Astrocyte (in vitro differentiated cells and primary cell): ENCODE data around the gene ACER1. TPM values are rescaled to one million over a fixed set of nuclear protein-coding genes. Genes with fewer than 3 reads are reported as not detected.

Experiments used
- DNase-seq: peaks from one replicate; pipeline ENCODE4 v3.0.0-alpha.2; 2010; ENCODE audit warnings: low read depth
- FAIRE-seq: peaks from 2 replicates; lab custom pipeline; 2011; peaks lifted over from hg19 to GRCh38; lab: Jason Lieb, UNC
- H2AFZ ChIP-seq: 2 replicates; pipeline ENCODE4 v1.6.0; 2012; ENCODE audit warnings: low read depth, low read length, inconsistent platforms
- H3K27ac ChIP-seq: 2 replicates; pipeline ENCODE4 v1.5.1; 2011; ENCODE audit warnings: low read depth, low read length, inconsistent platforms
- H3K27me3 ChIP-seq: 2 replicates; pipeline ENCODE4 v1.6.0; 2011; ENCODE audit warnings: low read length, inconsistent platforms; ENCODE audit not compliant: insufficient read depth
- H3K36me3 ChIP-seq: 2 replicates; pipeline ENCODE4 v1.5.1; 2011; ENCODE audit warnings: low read length, inconsistent platforms; ENCODE audit not compliant: insufficient read depth
- H3K4me1 ChIP-seq: 2 replicates; pipeline ENCODE4 v1.5.1; 2011; ENCODE audit warnings: low read length, inconsistent platforms; ENCODE audit not compliant: insufficient read depth
- H3K4me2 ChIP-seq: 2 replicates; pipeline ENCODE4 v1.6.0; 2012; ENCODE audit warnings: low read length, inconsistent platforms
- H3K4me3 ChIP-seq: 2 replicates; pipeline ENCODE4 v1.5.1; 2011; ENCODE audit warnings: low read depth, mild to moderate bottlenecking, low read length, inconsistent platforms; ENCODE audit not compliant: insufficient read depth
- H3K79me2 ChIP-seq: 2 replicates; pipeline ENCODE4 v1.6.0; 2012; ENCODE audit warnings: mild to moderate bottlenecking, low read length, inconsistent platforms; ENCODE audit not compliant: insufficient read depth
- H3K9ac ChIP-seq: 2 replicates; pipeline ENCODE4 v1.6.0; 2012; ENCODE audit warnings: mild to moderate bottlenecking, low read length, inconsistent platforms
- H3K9me3 ChIP-seq: 2 replicates; pipeline ENCODE4 v1.5.1; 2012; ENCODE audit warnings: low read depth, mild to moderate bottlenecking, low read length, inconsistent platforms; ENCODE audit not compliant: insufficient read depth
- H4K20me1 ChIP-seq: 2 replicates; pipeline ENCODE4 v1.6.0; 2012; ENCODE audit warnings: low read length, inconsistent platforms; ENCODE audit not compliant: insufficient read depth
- H3K27ac Mint-ChIP-seq: one replicate; pipeline ENCODE4 v1.8.0; 2021; ENCODE audit warnings: mild to moderate bottlenecking, mixed read lengths; ENCODE audit not compliant: unreplicated experiment
- H3K27me3 Mint-ChIP-seq: one replicate; pipeline ENCODE4 v1.8.0; 2021; ENCODE audit warnings: low read depth, mixed read lengths; ENCODE audit not compliant: unreplicated experiment
- H3K36me3 Mint-ChIP-seq: one replicate; pipeline ENCODE4 v1.8.0; 2021; ENCODE audit warnings: low read depth, mixed read lengths; ENCODE audit not compliant: unreplicated experiment
- H3K4me1 Mint-ChIP-seq: one replicate; pipeline ENCODE4 v1.8.0; 2021; ENCODE audit warnings: low read depth, mixed read lengths; ENCODE audit not compliant: unreplicated experiment
- H3K4me3 Mint-ChIP-seq: one replicate; pipeline ENCODE4 v1.8.0; 2021; ENCODE audit warnings: mild to moderate bottlenecking, moderate library complexity, mixed read lengths; ENCODE audit not compliant: unreplicated experiment
- H3K9me3 Mint-ChIP-seq: one replicate; pipeline ENCODE4 v1.8.0; 2021; ENCODE audit warnings: mild to moderate bottlenecking, mixed read lengths; ENCODE audit not compliant: unreplicated experiment
- EZH2 ChIP-seq: IDR thresholded peaks from 2 replicates; pipeline ENCODE4 v1.6.1; 2012; ENCODE audit warnings: mild to moderate bottlenecking, low read length, inconsistent platforms; ENCODE audit not compliant: insufficient read depth
- total RNA-seq: library from RNA; stranded (reverse); gene quantifications from 2 replicates; pipeline ENCODE4 v1.2.1, GENCODE V29; 2021
- TF ChIP-seq, protein P1 (sequence below): IDR thresholded peaks from 2 replicates; pipeline ENCODE4 v1.5.1; 2011; ENCODE audit warnings: low read depth, mild to moderate bottlenecking, inconsistent platforms, low read length, moderate library complexity; ENCODE audit not compliant: insufficient read depth

The ACER1 gene
- total RNA-seq, 1 donor from 2014 or later, result not detected

DNA sequence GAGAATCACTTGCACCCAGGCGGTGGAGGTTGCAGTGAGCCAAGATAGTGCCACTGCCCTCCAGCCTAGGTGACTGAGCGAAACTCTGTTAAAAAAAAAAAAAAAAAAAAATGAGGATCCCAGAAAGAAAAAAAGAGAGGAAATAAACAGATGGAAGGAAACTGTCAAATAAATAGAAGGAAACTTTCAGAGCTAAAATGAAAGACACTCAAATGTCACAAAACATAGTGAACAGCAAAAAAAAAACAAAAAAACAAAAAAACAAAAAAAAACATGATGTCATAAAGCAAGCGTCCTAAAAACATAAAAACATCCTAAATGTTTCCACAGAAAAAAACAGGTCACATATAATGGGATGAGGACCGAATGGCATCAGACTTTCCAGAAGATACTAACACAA, 68.6 kb downstream of the ACER1 start:
- H3K27me3 ChIP-seq, result no peaks in the 10 kb centered on the region

DNA sequence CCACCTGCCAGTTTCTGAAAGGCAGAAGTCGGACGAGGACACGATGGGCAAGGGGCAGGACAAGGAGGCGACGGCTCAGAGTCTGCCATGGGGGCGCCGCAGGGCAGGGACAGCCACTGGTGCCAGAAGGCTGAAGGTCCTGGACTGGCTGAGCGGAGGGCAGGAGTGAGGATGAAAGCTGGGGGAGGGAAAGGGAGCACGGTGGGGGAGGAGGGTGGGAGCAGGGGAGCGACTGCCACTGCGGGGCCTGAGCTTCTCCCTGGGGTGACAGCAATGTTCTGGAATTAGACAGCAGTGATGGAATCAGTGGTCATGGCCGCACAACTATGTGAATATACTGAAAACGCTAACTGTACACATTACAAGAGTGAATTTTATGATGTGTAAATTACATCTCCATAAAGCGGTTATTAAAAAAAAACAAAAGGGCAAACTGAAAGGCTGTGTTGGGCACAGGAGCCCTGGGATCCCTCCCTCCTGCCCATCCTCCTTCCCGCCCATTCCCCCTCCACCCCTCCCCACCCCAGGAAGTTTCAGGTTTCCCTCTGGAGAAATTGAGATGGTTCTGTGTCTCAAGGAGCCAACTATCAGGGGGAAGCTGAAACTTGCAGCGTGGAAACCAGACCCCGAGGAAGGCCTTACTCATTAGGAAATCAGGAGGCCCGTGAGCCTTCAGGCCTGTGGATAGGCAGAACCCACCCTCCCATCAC, 69.5 kb downstream of the ACER1 start:
- no peak overlapping the region for H3K27ac Mint-ChIP-seq
- H3K4me3 ChIP-seq, result no peak overlapping the region
- peaks cover 6% of the 10 kb centered on the region for H3K36me3 Mint-ChIP-seq
- TF ChIP-seq EZH2, result no peak
- TF ChIP-seq, protein P1, sequence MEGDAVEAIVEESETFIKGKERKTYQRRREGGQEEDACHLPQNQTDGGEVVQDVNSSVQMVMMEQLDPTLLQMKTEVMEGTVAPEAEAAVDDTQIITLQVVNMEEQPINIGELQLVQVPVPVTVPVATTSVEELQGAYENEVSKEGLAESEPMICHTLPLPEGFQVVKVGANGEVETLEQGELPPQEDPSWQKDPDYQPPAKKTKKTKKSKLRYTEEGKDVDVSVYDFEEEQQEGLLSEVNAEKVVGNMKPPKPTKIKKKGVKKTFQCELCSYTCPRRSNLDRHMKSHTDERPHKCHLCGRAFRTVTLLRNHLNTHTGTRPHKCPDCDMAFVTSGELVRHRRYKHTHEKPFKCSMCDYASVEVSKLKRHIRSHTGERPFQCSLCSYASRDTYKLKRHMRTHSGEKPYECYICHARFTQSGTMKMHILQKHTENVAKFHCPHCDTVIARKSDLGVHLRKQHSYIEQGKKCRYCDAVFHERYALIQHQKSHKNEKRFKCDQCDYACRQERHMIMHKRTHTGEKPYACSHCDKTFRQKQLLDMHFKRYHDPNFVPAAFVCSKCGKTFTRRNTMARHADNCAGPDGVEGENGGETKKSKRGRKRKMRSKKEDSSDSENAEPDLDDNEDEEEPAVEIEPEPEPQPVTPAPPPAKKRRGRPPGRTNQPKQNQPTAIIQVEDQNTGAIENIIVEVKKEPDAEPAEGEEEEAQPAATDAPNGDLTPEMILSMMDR, result no peak
- no peak overlapping the region for H3K4me3 Mint-ChIP-seq
- peaks cover 4% of the 10 kb centered on the region for H3K4me1 Mint-ChIP-seq
- no peaks in the 10 kb centered on the region for H3K9me3 Mint-ChIP-seq
- H3K9me3 ChIP-seq, result no peaks in the 10 kb centered on the region
- no peaks in the 10 kb centered on the region for H3K4me1 ChIP-seq
- H3K79me2 ChIP-seq, result peaks cover 86% of the 10 kb centered on the region
- FAIRE-seq (no peak), DNase-seq (no peak)
- peaks cover 75% of the 10 kb centered on the region for H4K20me1 ChIP-seq
- H3K27me3 ChIP-seq, result no peaks in the 10 kb centered on the region
- H3K36me3 ChIP-seq, result peaks cover 4% of the 10 kb centered on the region
- peak overlapping the region; percentile 23 for H3K4me2 ChIP-seq
- no peak overlapping the region for H3K27ac ChIP-seq
- H2AFZ ChIP-seq, result no peak overlapping the region
- H3K27me3 Mint-ChIP-seq, result no peaks in the 10 kb centered on the region
- H3K9ac ChIP-seq, result no peak overlapping the region

More for the DNA sequence above, 68.6 kb downstream of the ACER1 start:
- Mint-ChIP-seq H3K4me1 (peaks cover 4% of the 10 kb centered on the region), H3K27ac (peak overlapping the region; percentile 62), H3K36me3 (peaks cover 7% of the 10 kb centered on the region), H3K9me3 (peaks cover 2% of the 10 kb centered on the region), H3K4me3 (no peak overlapping the region), H3K27me3 (no peaks in the 10 kb centered on the region)
- DNase-seq (no peak), FAIRE-seq (no peak)
- Histone ChIP-seq H4K20me1 (peaks cover 66% of the 10 kb centered on the region), H3K4me1 (no peaks in the 10 kb centered on the region), H3K79me2 (peaks cover 88% of the 10 kb centered on the region), H3K9me3 (no peaks in the 10 kb centered on the region), H2AFZ (no peak overlapping the region), H3K36me3 (peaks cover 2% of the 10 kb centered on the region), H3K27ac (no peak overlapping the region), H3K9ac (no peak overlapping the region), H3K4me2 (no peak overlapping the region), H3K4me3 (no peak overlapping the region)
- TF ChIP-seq, protein P1, result no peak
- no peak for TF ChIP-seq EZH2

DNA sequence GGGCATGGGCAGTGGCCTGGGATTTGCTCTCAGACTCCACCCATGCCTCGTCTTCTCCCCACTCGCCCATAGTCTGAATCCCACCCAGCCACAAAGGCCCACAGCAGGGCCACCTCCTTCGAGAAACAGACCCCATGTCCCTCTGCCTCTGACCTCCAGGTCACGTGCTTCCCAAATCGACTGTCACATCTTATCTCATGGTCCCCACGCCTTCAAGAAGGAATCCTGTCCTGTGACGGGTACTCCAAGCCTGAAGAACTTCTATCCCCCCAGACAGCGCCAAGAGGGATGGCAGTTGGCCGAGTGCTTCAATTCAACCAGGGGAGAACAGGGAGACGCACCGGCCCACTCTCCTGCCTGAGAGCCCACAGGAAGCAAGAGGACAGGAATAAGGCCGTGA, 70.1 kb downstream of the ACER1 start:
- no peak for DNase-seq
- H3K4me1 Mint-ChIP-seq, result peaks cover 4% of the 10 kb centered on the region
- Histone ChIP-seq H3K79me2 (peaks cover 86% of the 10 kb centered on the region), H3K4me1 (no peaks in the 10 kb centered on the region), H3K36me3 (peaks cover 7% of the 10 kb centered on the region), H4K20me1 (peaks cover 76% of the 10 kb centered on the region), H3K27ac (no peak overlapping the region), H3K4me2 (peak overlapping the region; percentile 23), H3K9me3 (no peaks in the 10 kb centered on the region), H3K4me3 (no peak overlapping the region), H3K27me3 (no peaks in the 10 kb centered on the region), H2AFZ (no peak overlapping the region), H3K9ac (no peak overlapping the region)
- no peak for FAIRE-seq
- no peak overlapping the region for H3K27ac Mint-ChIP-seq
- H3K9me3 Mint-ChIP-seq, result no peaks in the 10 kb centered on the region
- H3K4me3 Mint-ChIP-seq, result no peak overlapping the region
- peaks cover 8% of the 10 kb centered on the region for H3K36me3 Mint-ChIP-seq
- no peaks in the 10 kb centered on the region for H3K27me3 Mint-ChIP-seq
- no peak for TF ChIP-seq EZH2
- TF ChIP-seq, protein P1, result no peak
